HG02763 (cell line): Measurements from ENCODE around the gene TMEM161B.
"Not testable (repeated sequence)": the region's sequence is repeated elsewhere in the genome, so short reads cannot be mapped to it uniquely, and the experiment has no call there.

Experiments used
- ATAC-seq: cut with Tn5 transposase; IDR thresholded peaks from one replicate; pipeline ENCODE4 v1.9.1; 2021; ENCODE audit warnings: mild to moderate bottlenecking, moderate library complexity; ENCODE audit not compliant: unreplicated experiment

Gene TMEM161B

DNA sequence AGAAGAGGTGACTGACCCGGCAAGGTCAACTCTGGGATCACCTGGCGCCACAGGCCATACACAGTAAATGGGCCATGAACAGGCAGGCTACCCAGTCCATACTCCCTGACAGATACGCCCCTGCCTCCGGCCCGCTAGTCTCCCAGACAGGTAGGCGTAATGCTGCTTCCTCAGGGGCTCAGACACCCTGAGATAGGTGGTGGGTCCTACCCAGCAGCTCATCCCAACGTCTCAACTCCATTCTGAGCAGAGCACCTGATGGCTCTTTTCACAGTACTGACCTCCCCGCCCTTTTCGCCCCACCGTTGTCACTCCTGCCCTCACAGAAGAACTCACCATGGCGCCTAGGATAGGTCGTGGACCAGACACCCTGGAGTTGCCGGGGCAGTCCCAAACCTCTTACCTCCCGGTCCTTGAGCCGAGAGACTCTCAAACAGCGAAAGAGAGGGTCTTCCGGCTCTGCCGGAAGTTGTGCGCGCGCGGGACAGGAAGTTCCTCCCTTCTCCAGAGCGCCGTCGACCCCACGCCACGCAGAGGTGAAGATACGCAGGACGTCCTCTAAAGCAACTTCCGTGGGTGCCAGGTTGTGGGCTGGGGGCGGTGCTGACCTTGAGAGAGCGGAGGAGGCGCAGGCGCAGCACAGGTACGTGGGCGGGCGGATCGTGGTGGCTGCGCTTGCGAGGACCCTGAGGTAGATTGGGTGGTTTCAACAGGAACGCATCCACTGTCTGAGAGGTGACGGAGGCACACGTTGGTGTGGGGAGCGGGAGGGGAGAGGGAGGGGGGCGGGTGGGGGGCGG is at the start of gene TMEM161B:
TMEM161B (minus strand) TSS at position 461 of the 800 bp plus-strand sequence; CDS start at position 339, 122 bp downstream.
- ATAC-seq: peak; percentile 100

DNA sequence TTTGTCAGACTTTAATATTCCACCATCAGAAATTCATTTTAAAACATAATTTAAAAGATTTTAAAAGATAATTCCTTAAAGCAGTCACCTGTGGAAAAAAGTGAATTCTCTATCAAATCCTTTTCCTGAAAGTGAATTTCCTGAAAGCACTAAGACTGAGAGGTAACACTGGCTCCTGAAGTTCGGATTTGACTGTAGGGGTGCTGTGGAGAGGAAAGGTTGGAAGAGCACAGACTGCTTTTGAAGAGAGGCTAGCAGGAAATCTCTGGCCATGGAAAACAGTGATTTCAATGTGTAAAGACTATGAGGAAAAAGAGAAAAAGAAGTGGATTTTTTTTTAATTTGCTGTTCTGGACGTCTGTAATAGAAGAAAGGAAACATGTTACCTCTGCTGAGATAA is 35.7 kb upstream of the TMEM161B start:
- ATAC-seq: no peak

- no peak for ATAC-seq
Measured at GRCh38 chr5:88298425-88298824, 29.8 kb upstream of the TMEM161B start.

- no peak for ATAC-seq
Measured at GRCh38 chr5:88290801-88291200, 22.2 kb upstream of the TMEM161B start.

DNA sequence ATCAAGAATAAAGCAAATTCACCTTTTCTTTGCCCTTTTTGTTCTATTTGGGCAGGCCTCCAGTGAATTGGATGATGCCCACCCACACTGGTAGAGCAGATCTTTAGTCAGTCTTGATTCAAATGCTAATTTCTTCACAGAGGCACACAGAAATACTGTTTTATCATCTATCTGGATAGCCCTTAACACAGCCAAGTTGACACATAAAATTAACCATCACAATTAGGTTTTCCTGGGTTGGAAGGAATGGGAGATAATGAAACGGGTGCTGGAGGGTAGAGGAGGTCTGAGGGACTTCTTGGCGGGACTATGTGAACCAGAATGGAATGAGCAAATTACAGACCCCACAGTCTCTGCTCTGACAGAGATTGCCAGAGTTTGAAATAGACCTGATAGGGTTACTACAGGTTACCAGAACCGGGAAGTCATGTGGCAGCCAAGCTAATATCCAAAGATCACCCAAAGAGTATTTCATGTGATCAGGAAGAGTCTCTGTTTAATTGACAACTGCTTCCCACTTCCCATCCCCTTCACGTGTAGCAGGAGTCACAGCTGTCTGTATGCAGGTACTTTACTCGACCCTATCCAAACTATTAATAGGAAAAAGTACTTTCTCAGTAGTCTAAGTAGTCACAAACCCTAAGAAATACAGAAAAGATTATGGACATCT is 20.0 kb upstream of the TMEM161B start:
- ATAC-seq: no peak

DNA sequence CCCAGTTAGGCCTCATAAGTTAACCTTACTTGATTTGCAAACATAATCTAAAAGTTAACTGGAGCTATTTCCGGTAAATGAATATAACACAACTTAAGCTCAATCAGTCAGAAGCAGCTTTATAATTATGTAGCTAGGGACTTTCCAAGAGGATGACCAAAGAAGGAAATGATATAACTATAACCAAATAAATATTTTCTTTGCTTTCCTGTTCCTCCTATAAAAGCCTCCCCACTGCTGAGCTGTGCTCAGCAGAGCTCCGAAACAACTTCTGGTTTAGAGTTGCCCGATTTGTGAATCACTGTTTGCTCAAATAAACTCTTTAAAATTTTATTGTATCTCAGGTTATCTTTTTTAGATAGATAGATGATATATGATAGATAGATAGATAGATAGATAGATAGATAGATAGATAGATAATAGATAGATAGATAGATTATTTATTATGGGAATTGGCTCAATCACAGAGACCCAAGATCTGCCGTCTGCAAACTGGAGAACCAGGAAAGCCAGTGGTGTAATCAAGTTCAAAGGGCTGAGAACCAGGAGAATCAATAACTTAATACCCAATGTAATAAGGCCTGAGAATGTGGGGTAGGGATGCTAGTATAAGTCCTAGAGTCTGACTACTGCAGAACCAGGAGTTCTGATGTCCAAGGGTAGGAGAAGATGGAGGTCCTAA is 19.3 kb upstream of the TMEM161B start:
- no peak for ATAC-seq

DNA sequence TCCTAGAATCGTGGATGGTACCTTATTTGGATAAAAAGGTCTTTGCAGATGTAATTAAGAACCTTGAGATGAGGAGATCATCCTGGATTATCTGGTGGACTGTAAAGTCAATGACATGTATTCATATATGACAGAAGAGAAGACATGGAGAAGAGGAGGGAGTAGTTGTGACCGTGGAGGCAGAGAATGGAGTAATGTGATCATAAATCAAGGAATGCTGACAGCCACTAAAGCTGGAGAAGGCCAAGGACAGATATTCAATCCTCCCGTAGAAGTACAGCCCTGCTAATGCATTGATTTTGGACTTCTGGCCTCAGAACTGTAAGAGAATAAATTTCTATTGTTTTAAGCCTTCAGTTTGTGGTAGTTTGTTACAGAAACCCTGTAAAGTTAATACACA is 18.7 kb upstream of the TMEM161B start:
- ATAC-seq: no peak

DNA sequence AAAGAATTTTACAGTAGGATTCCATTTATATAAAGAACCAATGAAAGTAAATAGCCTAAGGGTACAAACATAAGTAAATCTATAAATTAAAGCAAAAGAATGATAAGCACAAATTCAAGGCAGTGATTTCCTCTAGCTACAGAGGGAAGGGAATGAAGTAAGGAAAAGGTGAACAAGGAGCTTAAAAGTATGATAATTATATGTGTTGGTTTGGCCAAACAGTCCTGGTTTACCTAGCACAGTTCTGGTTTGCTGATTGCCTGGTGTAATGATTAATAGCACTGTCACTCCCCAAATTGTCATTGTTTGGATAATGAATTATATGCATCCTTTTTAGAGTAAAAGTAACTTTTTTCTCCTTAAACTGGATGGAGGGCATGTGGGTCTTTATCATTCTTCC is 15.0 kb upstream of the TMEM161B start:
- ATAC-seq: no peak

DNA sequence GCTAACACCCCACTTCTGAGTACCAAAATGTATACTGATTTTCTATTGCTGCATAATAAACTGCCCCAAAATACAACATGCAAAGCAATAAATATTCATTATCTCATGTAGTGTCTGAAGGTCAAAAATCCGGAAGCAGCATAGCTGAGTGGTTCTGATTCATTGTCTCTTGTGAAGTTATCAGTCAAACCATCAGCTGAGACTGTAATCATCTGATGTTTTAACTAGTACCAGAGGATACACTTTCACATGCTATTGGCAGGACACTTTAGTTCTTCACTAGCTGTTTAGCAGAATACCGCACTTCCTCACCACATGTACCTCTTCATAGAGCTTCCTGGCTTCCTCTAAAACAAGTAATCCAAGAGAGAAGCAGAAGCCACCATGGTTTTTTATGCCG is 12.7 kb upstream of the TMEM161B start:
- no peak for ATAC-seq

GRCh38 chr5:88279584-88279983 is 10.9 kb upstream of the TMEM161B start:
- no peak for ATAC-seq

DNA sequence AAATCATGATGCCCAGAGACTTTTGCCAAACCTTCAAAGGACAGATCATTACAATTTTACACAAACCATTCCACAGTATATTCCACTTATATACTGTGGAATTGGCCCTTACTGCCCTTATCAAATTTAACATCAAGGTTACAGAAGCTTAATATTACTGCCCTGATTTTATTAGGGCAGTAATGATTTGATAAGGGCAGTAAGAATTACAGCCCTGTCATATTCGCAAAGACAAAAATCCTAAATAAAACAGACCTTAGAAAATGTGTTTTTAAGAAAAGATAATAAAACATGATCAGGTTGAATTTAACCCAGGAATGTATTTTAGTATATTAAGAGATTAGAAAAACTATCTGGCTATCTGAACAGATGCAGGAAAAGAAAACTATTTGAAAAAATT is 7.7 kb upstream of the TMEM161B start:
- ATAC-seq: no peak

DNA sequence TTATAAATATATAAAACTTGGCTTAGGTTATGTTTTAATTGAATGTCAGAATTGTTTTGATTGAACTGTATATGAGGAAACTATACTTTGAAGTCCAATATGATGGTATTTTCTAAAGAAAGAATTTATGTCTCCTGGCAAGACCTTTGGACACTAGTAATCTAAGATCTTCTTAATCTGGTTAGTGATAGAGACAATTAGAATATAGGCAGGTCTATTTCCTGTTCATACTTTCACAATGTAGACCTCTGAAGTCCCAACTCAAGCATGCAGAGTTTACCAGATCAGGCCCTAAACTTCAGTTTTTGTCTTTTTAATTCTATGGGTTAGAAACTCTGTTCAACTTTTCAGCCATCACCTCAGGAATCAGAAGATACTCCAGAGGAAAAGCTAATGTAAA is 6.9 kb upstream of the TMEM161B start:
- ATAC-seq: no peak

- peak; percentile 20 for ATAC-seq
Measured at GRCh38 chr5:88269222-88269771, 652 bp upstream of the TMEM161B start.

GRCh38 chr5:88264565-88264964 is 4.1 kb downstream of the TMEM161B start:
- not testable (repeated sequence) for ATAC-seq

- no peak for ATAC-seq
Measured at GRCh38 chr5:88263349-88263748, 5.3 kb downstream of the TMEM161B start.

GRCh38 chr5:88262116-88262515 is 6.5 kb downstream of the TMEM161B start:
- ATAC-seq: no peak

DNA sequence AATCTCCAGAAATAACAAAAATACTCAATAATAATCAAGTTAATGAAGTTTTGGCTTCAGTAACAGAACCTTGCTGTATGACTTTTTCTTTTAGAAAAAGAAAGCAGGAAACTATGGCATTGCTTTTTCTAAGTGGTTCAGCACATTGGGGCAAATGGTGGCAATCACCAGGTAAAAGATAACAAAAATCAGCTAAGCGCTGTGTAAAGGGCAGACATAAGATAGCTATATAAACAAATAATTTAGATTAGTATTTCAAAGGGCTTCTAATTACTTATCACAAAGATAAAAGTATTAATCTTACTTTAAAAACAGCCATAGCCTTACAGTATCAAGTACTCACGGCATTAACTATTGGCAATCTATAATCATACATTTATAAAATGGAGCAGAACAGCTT is 10.0 kb downstream of the TMEM161B start:
- no peak for ATAC-seq

- ATAC-seq: no peak
Measured at GRCh38 chr5:88256872-88257271, 11.8 kb downstream of the TMEM161B start.

DNA sequence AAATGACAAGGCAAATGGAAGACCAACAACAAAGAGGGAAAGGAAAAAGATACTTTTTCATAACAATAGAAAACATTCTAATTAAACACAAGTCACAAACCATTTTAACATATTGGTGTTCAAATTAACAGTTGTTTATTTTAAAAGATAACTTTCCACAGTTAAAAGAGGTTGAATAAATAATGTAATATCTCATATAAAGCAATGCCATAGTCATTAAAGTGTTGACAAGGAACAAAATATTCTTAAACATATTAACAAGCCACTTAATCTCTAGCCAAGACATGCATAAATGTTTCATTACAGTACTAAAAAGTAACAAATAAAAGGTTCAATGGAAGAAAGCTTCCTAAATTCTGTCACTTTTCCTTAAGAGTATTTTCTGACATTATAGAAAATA is 12.6 kb downstream of the TMEM161B start:
- no peak for ATAC-seq

DNA sequence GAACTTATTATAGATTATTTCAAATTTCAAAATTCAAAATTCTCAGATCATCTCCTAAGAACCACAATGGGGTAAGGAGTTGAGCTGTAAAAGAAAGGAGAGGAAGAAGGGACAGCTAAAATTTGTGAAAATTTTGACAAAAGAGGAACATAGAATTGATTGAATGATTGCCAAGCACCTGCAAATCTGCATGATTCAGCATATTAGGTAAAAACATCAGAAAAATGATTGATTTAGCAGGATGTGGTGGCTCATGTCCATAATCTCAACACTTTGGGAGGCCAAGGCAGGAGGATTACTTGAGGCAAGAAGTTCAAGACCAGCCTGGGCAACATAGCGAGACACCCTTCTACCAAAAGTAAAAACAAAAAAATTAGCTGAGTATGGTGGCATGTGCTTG is 14.3 kb downstream of the TMEM161B start:
- no peak for ATAC-seq

DNA sequence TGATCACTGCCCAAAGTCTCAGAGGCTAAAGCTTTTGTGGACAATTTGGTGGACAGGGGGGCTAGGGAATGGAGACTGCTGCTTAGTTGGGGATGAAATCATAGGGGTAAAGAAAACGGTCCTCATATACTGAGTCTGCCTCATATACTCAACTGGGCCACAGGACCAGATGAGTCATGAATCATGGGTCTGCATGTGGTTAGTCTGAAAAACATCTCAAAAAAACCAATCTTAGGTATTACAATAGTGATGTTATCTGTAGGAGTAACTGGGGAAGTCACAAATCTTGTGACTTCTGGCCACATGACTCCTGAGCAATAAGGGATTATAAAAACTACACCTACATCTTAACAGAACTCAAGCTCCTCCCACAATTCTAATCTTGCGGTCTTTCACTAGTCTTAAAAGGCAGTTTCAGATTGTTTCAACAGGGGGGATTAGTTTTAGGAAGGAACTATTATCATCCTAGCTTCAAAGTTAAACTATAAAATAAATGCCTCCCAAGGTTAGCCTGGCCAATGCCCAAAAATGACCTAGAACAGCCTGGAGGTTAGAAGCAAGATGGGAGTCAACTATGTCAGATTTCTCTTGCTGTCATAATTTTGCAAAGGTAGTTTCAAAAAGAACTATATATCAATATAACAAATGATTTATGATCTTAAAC is 17.5 kb downstream of the TMEM161B start:
- ATAC-seq: peak; percentile 59
